Posterior cingulate gyrus (tissue), 11 donors: ENCODE results near the gene SND1.

Experiments
- DNase-seq, 10 donors: peaks; one replicate each; pipeline versions ENCODE4 v3.0.0 to v3.0.0-alpha.2; 2020 to 2021; ENCODE audit warnings: mixed read lengths in 3 of 10
- intact Hi-C: fragments of 100-400 bp; cut with DNase I; formaldehyde crosslinking; loops from one replicate; pipeline ENCODE4 v1.15.1; 2023

The SND1 gene

GRCh38 chr7:127760436-127761031 lies 108.5 kb downstream of the SND1 start:
- no peak for DNase-seq
- intact Hi-C loops, result no loop called here

GRCh38 chr7:127761196-127761595 lies 109.2 kb downstream of the SND1 start:
- intact Hi-C loops, result no loop called here
- DNase-seq, result no peak

GRCh38 chr7:127764681-127765080 lies 112.7 kb downstream of the SND1 start:
- DNase-seq, result no peak
- intact Hi-C loops, result no loop called here

- intact Hi-C loops, result no loop called here
- DNase-seq, result no peak
These were observed 113.2 kb downstream of the SND1 start for GRCh38 chr7:127765150-127765549.

GRCh38 chr7:127766831-127767459 lies 115.0 kb downstream of the SND1 start:
- intact Hi-C loops, result no loop called here

GRCh38 chr7:127768241-127768640 lies 116.2 kb downstream of the SND1 start:
- intact Hi-C loops, result no loop called here
- DNase-seq, result no peak

More at GRCh38 chr7:127766831-127767459, 115.0 kb downstream of the SND1 start:
- no peak for DNase-seq

- intact Hi-C loops, result no loop called here
- no peak for DNase-seq
These were observed 117.1 kb downstream of the SND1 start for GRCh38 chr7:127769137-127769536.

GRCh38 chr7:127769696-127770400 lies 117.9 kb downstream of the SND1 start:
- DNase-seq, result no peak
- intact Hi-C loops, result no loop called here

GRCh38 chr7:127770885-127771284 lies 118.9 kb downstream of the SND1 start:
- intact Hi-C loops, result no loop called here
- DNase-seq, result no peak

- intact Hi-C loops, result no loop called here
These were observed 119.7 kb downstream of the SND1 start for GRCh38 chr7:127771707-127772106.

GRCh38 chr7:127776776-127777386 lies 124.9 kb downstream of the SND1 start:
- intact Hi-C loops, result no loop called here
- no peak for DNase-seq

More at GRCh38 chr7:127771707-127772106, 119.7 kb downstream of the SND1 start:
- no peak for DNase-seq

- intact Hi-C loops, result no loop called here
- DNase-seq, result no peak
These were observed 128.5 kb downstream of the SND1 start for GRCh38 chr7:127780489-127780888.

GRCh38 chr7:127781081-127781480 lies 129.1 kb downstream of the SND1 start:
- intact Hi-C loops, result no loop called here

GRCh38 chr7:127782075-127782474 lies 130.1 kb downstream of the SND1 start:
- intact Hi-C loops, result no loop called here
- DNase-seq, result no peak

More at GRCh38 chr7:127781081-127781480, 129.1 kb downstream of the SND1 start:
- DNase-seq, result no peak

- DNase-seq, result no peak
- intact Hi-C loops, result no loop called here
These were observed 130.9 kb downstream of the SND1 start for GRCh38 chr7:127782654-127783559.

GRCh38 chr7:127786184-127786583 lies 134.2 kb downstream of the SND1 start:
- intact Hi-C loops, result no loop called here
- no peak for DNase-seq

GRCh38 chr7:127789031-127789430 lies 137.0 kb downstream of the SND1 start:
- intact Hi-C loops, result no loop called here
- no peak for DNase-seq

- no peak for DNase-seq
- intact Hi-C loops, result no loop called here
These were observed 139.6 kb downstream of the SND1 start for GRCh38 chr7:127791446-127792189.

- DNase-seq, result peak in 3 of 10 donors; percentile 27 to 70 (median 48)
- intact Hi-C loops, result no loop called here
These were observed 140.7 kb downstream of the SND1 start for GRCh38 chr7:127792528-127793342.
